ENCODE results near the gene E2F3. TPM values are rescaled to one million over a fixed set of nuclear protein-coding genes. Genes with fewer than 3 reads are reported as not detected.

Gene E2F3
- total and polyA plus RNA-seq, 4 donors = 4.1 to 13.3 (median 7.7) TPM

GRCh38 chr6:20411953-20412681 is 10.4 kb downstream of the E2F3 start:
- H3K4me3 ChIP-seq = no peak overlapping the region
- no peaks in the 10 kb centered on the region for H3K36me3 ChIP-seq (ENCODE audit: control insufficient read depth in 4 of 4, insufficient read depth in 4 of 4, low read length in 4 of 4)
- TF ChIP-seq, protein P1, sequence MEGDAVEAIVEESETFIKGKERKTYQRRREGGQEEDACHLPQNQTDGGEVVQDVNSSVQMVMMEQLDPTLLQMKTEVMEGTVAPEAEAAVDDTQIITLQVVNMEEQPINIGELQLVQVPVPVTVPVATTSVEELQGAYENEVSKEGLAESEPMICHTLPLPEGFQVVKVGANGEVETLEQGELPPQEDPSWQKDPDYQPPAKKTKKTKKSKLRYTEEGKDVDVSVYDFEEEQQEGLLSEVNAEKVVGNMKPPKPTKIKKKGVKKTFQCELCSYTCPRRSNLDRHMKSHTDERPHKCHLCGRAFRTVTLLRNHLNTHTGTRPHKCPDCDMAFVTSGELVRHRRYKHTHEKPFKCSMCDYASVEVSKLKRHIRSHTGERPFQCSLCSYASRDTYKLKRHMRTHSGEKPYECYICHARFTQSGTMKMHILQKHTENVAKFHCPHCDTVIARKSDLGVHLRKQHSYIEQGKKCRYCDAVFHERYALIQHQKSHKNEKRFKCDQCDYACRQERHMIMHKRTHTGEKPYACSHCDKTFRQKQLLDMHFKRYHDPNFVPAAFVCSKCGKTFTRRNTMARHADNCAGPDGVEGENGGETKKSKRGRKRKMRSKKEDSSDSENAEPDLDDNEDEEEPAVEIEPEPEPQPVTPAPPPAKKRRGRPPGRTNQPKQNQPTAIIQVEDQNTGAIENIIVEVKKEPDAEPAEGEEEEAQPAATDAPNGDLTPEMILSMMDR (IDR thresholded peaks at IDR 0.05; ENCODE audit: control extremely low read depth, extremely low read depth) = no peak
- peaks cover 0 to 7% (median 0%) of the 10 kb centered on the region in 5 donors for H3K4me1 ChIP-seq (ENCODE audit: control insufficient read depth in 5 of 5, insufficient read depth in 5 of 5, low read length in 5 of 5)
- DNase-seq (no peak), ATAC-seq (ENCODE audit: insufficient read depth, low FRiP score) (no peak)
- no peak overlapping the region for H3K27ac ChIP-seq (ENCODE audit: low read depth in 1 of 2, low read length in 1 of 2)
- no peaks in the 10 kb centered on the region for H3K27me3 ChIP-seq (ENCODE audit: control insufficient read depth in 3 of 3, insufficient read depth in 3 of 3, low read length in 2 of 3)
- H3K9me3 ChIP-seq (ENCODE audit: control insufficient read depth in 4 of 4, insufficient read depth in 3 of 4, low read length in 3 of 4) = no peaks in the 10 kb centered on the region
- WGBS, 2 donors = 94 to 96% methylated on average over 12 of the region's 12 CpGs
- H3K9ac ChIP-seq (ENCODE audit: insufficient read depth in 1 of 2, low read length in 2 of 2) = no peak overlapping the region

- Histone ChIP-seq H3K36me3 (ENCODE audit: control insufficient read depth in 4 of 4, insufficient read depth in 4 of 4, low read length in 4 of 4) (no peaks in the 10 kb centered on the region), H3K9ac (ENCODE audit: insufficient read depth in 1 of 2, low read length in 2 of 2) (no peak overlapping the region), H3K4me1 (ENCODE audit: control insufficient read depth in 5 of 5, insufficient read depth in 5 of 5, low read length in 5 of 5) (peaks cover 0 to 7% (median 0%) of the 10 kb centered on the region in 5 donors), H3K9me3 (ENCODE audit: control insufficient read depth in 4 of 4, insufficient read depth in 3 of 4, low read length in 3 of 4) (no peaks in the 10 kb centered on the region), H3K4me3 (no peak overlapping the region), H3K27ac (ENCODE audit: low read depth in 1 of 2, low read length in 1 of 2) (no peak overlapping the region), H3K27me3 (ENCODE audit: control insufficient read depth in 3 of 3, insufficient read depth in 3 of 3, low read length in 2 of 3) (no peaks in the 10 kb centered on the region)
- no peak for ATAC-seq (ENCODE audit: insufficient read depth, low FRiP score)
- DNase-seq = no peak
- 95 to 97% methylated on average over 5 of the region's 5 CpGs for WGBS, 2 donors
- TF ChIP-seq, protein P1 (IDR thresholded peaks at IDR 0.05; ENCODE audit: control extremely low read depth, extremely low read depth) = no peak
These were observed 11.0 kb downstream of the E2F3 start for GRCh38 chr6:20412682-20413073.

GRCh38 chr6:20413826-20414225 is 12.1 kb downstream of the E2F3 start:
- WGBS, 2 donors = 79% methylated on average over 3 of the region's 3 CpGs
- Histone ChIP-seq H3K9ac (ENCODE audit: insufficient read depth in 1 of 2, low read length in 2 of 2) (no peak overlapping the region), H3K9me3 (ENCODE audit: control insufficient read depth in 4 of 4, insufficient read depth in 3 of 4, low read length in 3 of 4) (no peaks in the 10 kb centered on the region), H3K36me3 (ENCODE audit: control insufficient read depth in 4 of 4, insufficient read depth in 4 of 4, low read length in 4 of 4) (no peaks in the 10 kb centered on the region), H3K27ac (ENCODE audit: low read depth in 1 of 2, low read length in 1 of 2) (no peak overlapping the region), H3K27me3 (ENCODE audit: control insufficient read depth in 3 of 3, insufficient read depth in 3 of 3, low read length in 2 of 3) (no peaks in the 10 kb centered on the region), H3K4me3 (no peak overlapping the region), H3K4me1 (ENCODE audit: control insufficient read depth in 5 of 5, insufficient read depth in 5 of 5, low read length in 5 of 5) (peaks cover 0 to 7% (median 0%) of the 10 kb centered on the region in 5 donors)
- DNase-seq (no peak), ATAC-seq (ENCODE audit: insufficient read depth, low FRiP score) (no peak)
- TF ChIP-seq, protein P1 (IDR thresholded peaks at IDR 0.05; ENCODE audit: control extremely low read depth, extremely low read depth) = no peak
